ENCODE results near the gene TKT. TPM values are rescaled to one million over a fixed set of nuclear protein-coding genes. Genes with fewer than 3 reads are reported as not detected.

The TKT gene
- total RNA-seq, 1 donor from 2014 or later, result 351 TPM

DNA sequence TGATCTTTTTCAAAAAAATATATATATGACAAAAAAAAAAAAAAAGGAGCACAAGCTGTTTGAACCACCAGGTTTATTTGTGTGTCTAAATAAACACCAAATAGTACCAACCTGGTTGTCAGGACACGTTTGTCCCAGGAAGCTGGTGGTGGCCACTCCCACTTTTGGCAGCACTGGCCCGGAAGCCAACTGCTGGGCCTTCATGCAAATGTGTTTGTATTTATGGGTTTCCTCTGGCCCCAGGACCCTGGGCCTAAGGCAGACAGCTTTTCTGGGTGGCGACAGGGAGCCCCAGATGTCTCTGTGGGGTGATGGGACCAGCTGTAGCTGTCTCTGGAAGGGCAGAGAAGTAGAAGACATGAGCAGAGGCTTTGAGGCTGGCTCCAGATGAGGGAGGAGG lies 63.2 kb downstream of the TKT start:
- no peaks in the 10 kb centered on the region for H3K27me3 Mint-ChIP-seq (ENCODE audit: insufficient read depth)
- H3K9me3 Mint-ChIP-seq, result no peaks in the 10 kb centered on the region
- H3K4me3 Mint-ChIP-seq, result no peak overlapping the region
- H3K36me3 Mint-ChIP-seq (ENCODE audit: low read depth), result peaks cover 16% of the 10 kb centered on the region
- no peak overlapping the region for H3K27ac Mint-ChIP-seq
- DNase-seq (ENCODE audit: low spot score), result no peak
- H3K4me1 Mint-ChIP-seq (ENCODE audit: low read depth), result peaks cover 11% of the 10 kb centered on the region
- intact Hi-C loops (cut with micrococcal nuclease), result loop anchor here (10.0 kb wide), 1 partner anchor 348 kb away; no protein-coding TSS in a partner anchor

DNA sequence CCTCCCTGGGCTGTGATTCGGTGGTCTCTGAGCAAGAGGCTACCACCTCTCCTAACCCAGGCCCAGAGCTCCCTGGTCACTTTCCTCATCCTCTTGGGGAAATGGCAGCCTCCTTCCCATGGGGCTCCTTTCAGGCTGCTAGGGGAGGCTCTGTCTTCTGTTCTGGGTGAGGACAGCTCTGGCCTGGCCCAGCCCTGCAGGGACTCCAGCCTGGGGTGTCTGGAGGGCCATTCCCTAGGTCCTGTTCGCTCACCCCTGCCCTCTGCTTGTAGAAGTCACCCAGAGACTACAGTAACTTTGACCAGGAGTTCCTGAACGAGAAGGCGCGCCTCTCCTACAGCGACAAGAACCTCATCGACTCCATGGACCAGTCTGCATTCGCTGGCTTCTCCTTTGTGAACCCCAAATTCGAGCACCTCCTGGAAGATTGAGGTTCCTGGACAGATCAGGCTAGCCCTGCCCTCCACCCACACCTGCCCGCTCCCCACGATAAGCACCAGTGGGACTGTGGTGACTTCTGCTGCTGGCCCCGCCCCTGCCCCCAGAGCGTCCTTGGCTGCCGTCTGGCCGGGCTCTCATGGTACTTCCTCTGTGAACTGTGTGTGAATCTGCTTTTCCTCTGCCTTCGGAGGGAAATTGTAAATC lies 63.9 kb downstream of the TKT start:
- Mint-ChIP-seq H3K27ac (no peak overlapping the region), H3K36me3 (ENCODE audit: low read depth) (peaks cover 19% of the 10 kb centered on the region), H3K4me1 (ENCODE audit: low read depth) (peaks cover 11% of the 10 kb centered on the region), H3K4me3 (no peak overlapping the region), H3K27me3 (ENCODE audit: insufficient read depth) (no peaks in the 10 kb centered on the region), H3K9me3 (no peaks in the 10 kb centered on the region)
- intact Hi-C loops (cut with micrococcal nuclease), result loop anchor here (10.0 kb wide), 1 partner anchor 347 kb away; no protein-coding TSS in a partner anchor
- DNase-seq (ENCODE audit: low spot score), result no peak

- H3K27me3 Mint-ChIP-seq (ENCODE audit: insufficient read depth), result no peaks in the 10 kb centered on the region
- peaks cover 23% of the 10 kb centered on the region for H3K36me3 Mint-ChIP-seq (ENCODE audit: low read depth)
- H3K4me1 Mint-ChIP-seq (ENCODE audit: low read depth), result peaks cover 11% of the 10 kb centered on the region
- intact Hi-C loops (cut with micrococcal nuclease), result loop anchor here (10.0 kb wide), 1 partner anchor 346 kb away; no protein-coding TSS in a partner anchor
- H3K4me3 Mint-ChIP-seq, result no peak overlapping the region
- H3K9me3 Mint-ChIP-seq, result no peaks in the 10 kb centered on the region
- H3K27ac Mint-ChIP-seq, result no peak overlapping the region
- DNase-seq (ENCODE audit: low spot score), result no peak
These were observed 65.2 kb downstream of the TKT start for GRCh38 chr3:53190659-53191058.

GRCh38 chr3:53189276-53189675 lies 66.5 kb downstream of the TKT start:
- intact Hi-C loops (cut with micrococcal nuclease), result no loop called here
- Mint-ChIP-seq H3K9me3 (no peaks in the 10 kb centered on the region), H3K36me3 (ENCODE audit: low read depth) (peaks cover 28% of the 10 kb centered on the region), H3K27me3 (ENCODE audit: insufficient read depth) (no peaks in the 10 kb centered on the region), H3K27ac (no peak overlapping the region), H3K4me1 (ENCODE audit: low read depth) (peaks cover 5% of the 10 kb centered on the region), H3K4me3 (no peak overlapping the region)
- no peak for DNase-seq (ENCODE audit: low spot score)

- Mint-ChIP-seq H3K27me3 (ENCODE audit: insufficient read depth) (no peaks in the 10 kb centered on the region), H3K4me3 (no peak overlapping the region), H3K9me3 (no peaks in the 10 kb centered on the region), H3K36me3 (ENCODE audit: low read depth) (peaks cover 28% of the 10 kb centered on the region), H3K4me1 (ENCODE audit: low read depth) (peaks cover 5% of the 10 kb centered on the region), H3K27ac (no peak overlapping the region)
- intact Hi-C loops (cut with micrococcal nuclease), result no loop called here
- DNase-seq (ENCODE audit: low spot score), result no peak
These were observed 67.1 kb downstream of the TKT start for GRCh38 chr3:53188720-53189119.

- Mint-ChIP-seq H3K27ac (no peak overlapping the region), H3K36me3 (ENCODE audit: low read depth) (peaks cover 29% of the 10 kb centered on the region), H3K4me1 (ENCODE audit: low read depth) (peaks cover 5% of the 10 kb centered on the region), H3K9me3 (no peaks in the 10 kb centered on the region), H3K4me3 (no peak overlapping the region), H3K27me3 (ENCODE audit: insufficient read depth) (no peaks in the 10 kb centered on the region)
- intact Hi-C loops (cut with micrococcal nuclease), result no loop called here
- DNase-seq (ENCODE audit: low spot score), result no peak
These were observed 67.6 kb downstream of the TKT start for GRCh38 chr3:53188136-53188685.

- no peak for DNase-seq (ENCODE audit: low spot score)
- Mint-ChIP-seq H3K27me3 (ENCODE audit: insufficient read depth) (no peaks in the 10 kb centered on the region), H3K36me3 (ENCODE audit: low read depth) (peaks cover 28% of the 10 kb centered on the region), H3K9me3 (no peaks in the 10 kb centered on the region), H3K4me3 (no peak overlapping the region), H3K27ac (no peak overlapping the region), H3K4me1 (ENCODE audit: low read depth) (no peaks in the 10 kb centered on the region)
- intact Hi-C loops (cut with micrococcal nuclease), result no loop called here
These were observed 68.4 kb downstream of the TKT start for GRCh38 chr3:53187430-53187829.

- Mint-ChIP-seq H3K27ac (no peak overlapping the region), H3K4me1 (ENCODE audit: low read depth) (no peaks in the 10 kb centered on the region), H3K4me3 (no peak overlapping the region), H3K9me3 (no peaks in the 10 kb centered on the region), H3K36me3 (ENCODE audit: low read depth) (peaks cover 24% of the 10 kb centered on the region), H3K27me3 (ENCODE audit: insufficient read depth) (no peaks in the 10 kb centered on the region)
- intact Hi-C loops (cut with micrococcal nuclease), result no loop called here
- no peak for DNase-seq (ENCODE audit: low spot score)
These were observed 69.1 kb downstream of the TKT start for GRCh38 chr3:53186726-53187125.

GRCh38 chr3:53185761-53186465 lies 69.9 kb downstream of the TKT start:
- Mint-ChIP-seq H3K9me3 (no peaks in the 10 kb centered on the region), H3K27ac (no peak overlapping the region), H3K4me1 (ENCODE audit: low read depth) (no peaks in the 10 kb centered on the region), H3K36me3 (ENCODE audit: low read depth) (peaks cover 28% of the 10 kb centered on the region), H3K4me3 (no peak overlapping the region), H3K27me3 (ENCODE audit: insufficient read depth) (no peaks in the 10 kb centered on the region)
- intact Hi-C loops (cut with micrococcal nuclease), result no loop called here
- DNase-seq (ENCODE audit: low spot score), result no peak

- intact Hi-C loops (cut with micrococcal nuclease), result no loop called here
- no peaks in the 10 kb centered on the region for H3K9me3 Mint-ChIP-seq
- no peaks in the 10 kb centered on the region for H3K4me1 Mint-ChIP-seq (ENCODE audit: low read depth)
- no peak overlapping the region for H3K27ac Mint-ChIP-seq
- no peak for DNase-seq (ENCODE audit: low spot score)
- no peaks in the 10 kb centered on the region for H3K27me3 Mint-ChIP-seq (ENCODE audit: insufficient read depth)
- H3K36me3 Mint-ChIP-seq (ENCODE audit: low read depth), result peaks cover 21% of the 10 kb centered on the region
- no peak overlapping the region for H3K4me3 Mint-ChIP-seq
These were observed 71.1 kb downstream of the TKT start for GRCh38 chr3:53184701-53185100.

- Mint-ChIP-seq H3K27ac (no peak overlapping the region), H3K9me3 (no peaks in the 10 kb centered on the region), H3K4me1 (ENCODE audit: low read depth) (no peaks in the 10 kb centered on the region), H3K27me3 (ENCODE audit: insufficient read depth) (no peaks in the 10 kb centered on the region), H3K4me3 (no peak overlapping the region), H3K36me3 (ENCODE audit: low read depth) (peaks cover 25% of the 10 kb centered on the region)
- intact Hi-C loops (cut with micrococcal nuclease), result no loop called here
- DNase-seq (ENCODE audit: low spot score), result no peak
These were observed 72.3 kb downstream of the TKT start for GRCh38 chr3:53183514-53183913.

- Mint-ChIP-seq H3K36me3 (ENCODE audit: low read depth) (peaks cover 24% of the 10 kb centered on the region), H3K27ac (no peak overlapping the region), H3K27me3 (ENCODE audit: insufficient read depth) (no peaks in the 10 kb centered on the region), H3K4me1 (ENCODE audit: low read depth) (no peaks in the 10 kb centered on the region), H3K9me3 (no peaks in the 10 kb centered on the region), H3K4me3 (no peak overlapping the region)
- no peak for DNase-seq (ENCODE audit: low spot score)
- intact Hi-C loops (cut with micrococcal nuclease), result no loop called here
These were observed 73.0 kb downstream of the TKT start for GRCh38 chr3:53182764-53183355.

GRCh38 chr3:53181528-53181927 lies 74.3 kb downstream of the TKT start:
- intact Hi-C loops (cut with micrococcal nuclease), result no loop called here
- Mint-ChIP-seq H3K36me3 (ENCODE audit: low read depth) (peaks cover 21% of the 10 kb centered on the region), H3K27ac (no peak overlapping the region), H3K27me3 (ENCODE audit: insufficient read depth) (no peaks in the 10 kb centered on the region), H3K4me1 (ENCODE audit: low read depth) (no peaks in the 10 kb centered on the region), H3K9me3 (no peaks in the 10 kb centered on the region), H3K4me3 (no peak overlapping the region)
- DNase-seq (ENCODE audit: low spot score), result no peak
